T-helper 2 cell treated with Interferon-gamma antibody and Interleukin-4, amounts not matched to agents 5 μg/mL and 100 μg/mL, for 36 hours (primary cell): Measurements from ENCODE around the gene MAPK8IP1.
A peak's percentile ranks its signal among the peaks of the same experiment; 100 is the strongest.
"Not testable (repeated sequence)": the region's sequence is repeated elsewhere in the genome, so short reads cannot be mapped to it uniquely, and the experiment has no call there.

ENCODE experiments used
- DNase-seq: peaks from one replicate; pipeline ENCODE4 v3.0.0; 2021; ENCODE audit warnings: low spot score
- H3K27ac Mint-ChIP-seq: one replicate; pipeline ENCODE4 v1.8.0; 2021; ENCODE audit warnings: mild to moderate bottlenecking, mixed read lengths
- H3K27me3 Mint-ChIP-seq: one replicate; pipeline ENCODE4 v1.8.0; 2021; ENCODE audit warnings: low read depth, mixed read lengths
- H3K36me3 Mint-ChIP-seq: one replicate; pipeline ENCODE4 v1.8.0; 2021; ENCODE audit warnings: low read depth, mixed read lengths
- H3K4me1 Mint-ChIP-seq: one replicate; pipeline ENCODE4 v1.8.0; 2021; ENCODE audit warnings: low read depth, mixed read lengths
- H3K4me3 Mint-ChIP-seq: one replicate; pipeline ENCODE4 v1.8.0; 2022; ENCODE audit warnings: mild to moderate bottlenecking, moderate library complexity, mixed read lengths
- H3K9me3 Mint-ChIP-seq: one replicate; pipeline ENCODE4 v1.8.0; 2021; ENCODE audit warnings: mixed read lengths

MAPK8IP1 gene

GRCh38 chr11:45885274-45885920 lies at the start of gene MAPK8IP1:
Gene MAPK8IP1 (plus strand): TSS chr11:45885651. CDS start chr11:45885821, 170 bp downstream.
- Mint-ChIP-seq H3K27ac (no peak within 1 kb of the TSS), H3K27me3 (peaks cover 4% of the 10 kb centered on the region), H3K4me3 (peak within 1 kb of the TSS; percentile 53), H3K9me3 (no peaks in the 10 kb centered on the region), H3K36me3 (peaks cover 4% of the 10 kb centered on the region), H3K4me1 (peaks cover 1% of the 10 kb centered on the region)
- peak; percentile 39 for DNase-seq

- H3K27me3 Mint-ChIP-seq = peaks cover 19% of the 10 kb centered on the region
- H3K4me3 Mint-ChIP-seq = no peak overlapping the region
- H3K36me3 Mint-ChIP-seq = no peaks in the 10 kb centered on the region
- peaks cover 32% of the 10 kb centered on the region for H3K4me1 Mint-ChIP-seq
- DNase-seq = no peak
- no peak overlapping the region for H3K27ac Mint-ChIP-seq
- no peaks in the 10 kb centered on the region for H3K9me3 Mint-ChIP-seq
These were observed 46.2 kb upstream of the MAPK8IP1 start for GRCh38 chr11:45839204-45839603.

GRCh38 chr11:45840251-45840650 lies 45.2 kb upstream of the MAPK8IP1 start:
- Mint-ChIP-seq H3K4me1 (peaks cover 25% of the 10 kb centered on the region), H3K27me3 (peaks cover 19% of the 10 kb centered on the region)
- not testable (repeated sequence) for DNase-seq, H3K36me3 Mint-ChIP-seq, H3K27ac Mint-ChIP-seq, H3K9me3 Mint-ChIP-seq, H3K4me3 Mint-ChIP-seq

GRCh38 chr11:45843158-45843924 lies 42.1 kb upstream of the MAPK8IP1 start:
- Mint-ChIP-seq H3K36me3 (no peaks in the 10 kb centered on the region), H3K9me3 (no peaks in the 10 kb centered on the region), H3K4me3 (peak overlapping the region; percentile 27), H3K4me1 (peaks cover 24% of the 10 kb centered on the region), H3K27me3 (peaks cover 11% of the 10 kb centered on the region), H3K27ac (peak overlapping the region; percentile 80)
- DNase-seq = peak; percentile 85

- peaks cover 11% of the 10 kb centered on the region for H3K27me3 Mint-ChIP-seq
- peaks cover 34% of the 10 kb centered on the region for H3K4me1 Mint-ChIP-seq
- no peaks in the 10 kb centered on the region for H3K9me3 Mint-ChIP-seq
- DNase-seq = no peak
- no peak overlapping the region for H3K27ac Mint-ChIP-seq
- H3K4me3 Mint-ChIP-seq = no peak overlapping the region
- no peaks in the 10 kb centered on the region for H3K36me3 Mint-ChIP-seq
These were observed 40.5 kb upstream of the MAPK8IP1 start for GRCh38 chr11:45844822-45845578.

- Mint-ChIP-seq H3K27me3 (peaks cover 8% of the 10 kb centered on the region), H3K9me3 (no peaks in the 10 kb centered on the region), H3K27ac (peak overlapping the region; percentile 91), H3K36me3 (no peaks in the 10 kb centered on the region), H3K4me1 (peaks cover 39% of the 10 kb centered on the region), H3K4me3 (peak overlapping the region; percentile 87)
- no peak for DNase-seq
These were observed 39.2 kb upstream of the MAPK8IP1 start for GRCh38 chr11:45846174-45846675.

- H3K27ac Mint-ChIP-seq = peak within 1 kb of the TSS; percentile 91
- H3K4me3 Mint-ChIP-seq = peak within 1 kb of the TSS; percentile 87
- H3K27me3 Mint-ChIP-seq = peaks cover 8% of the 10 kb centered on the region
- peaks cover 39% of the 10 kb centered on the region for H3K4me1 Mint-ChIP-seq
- no peaks in the 10 kb centered on the region for H3K36me3 Mint-ChIP-seq
- H3K9me3 Mint-ChIP-seq = no peaks in the 10 kb centered on the region
- DNase-seq = peak; percentile 98
These were observed 38.2 kb upstream of the MAPK8IP1 start, which contains the start of gene CRY2 for GRCh38 chr11:45846974-45847910. Gene CRY2 (plus strand): TSS chr11:45847475. CDS start chr11:45847491, 16 bp downstream.

- DNase-seq = peak; percentile 51
- Mint-ChIP-seq H3K27ac (peak overlapping the region; percentile 91), H3K36me3 (no peaks in the 10 kb centered on the region), H3K4me1 (peaks cover 34% of the 10 kb centered on the region), H3K27me3 (peaks cover 4% of the 10 kb centered on the region), H3K9me3 (no peaks in the 10 kb centered on the region), H3K4me3 (peak overlapping the region; percentile 87)
These were observed 37.5 kb upstream of the MAPK8IP1 start for GRCh38 chr11:45847911-45848316.

- peaks cover 4% of the 10 kb centered on the region for H3K27me3 Mint-ChIP-seq
- H3K4me1 Mint-ChIP-seq = peaks cover 27% of the 10 kb centered on the region
- no peak for DNase-seq
- H3K9me3 Mint-ChIP-seq = no peaks in the 10 kb centered on the region
- peak overlapping the region; percentile 49 for H3K27ac Mint-ChIP-seq
- peak overlapping the region; percentile 87 for H3K4me3 Mint-ChIP-seq
- no peaks in the 10 kb centered on the region for H3K36me3 Mint-ChIP-seq
These were observed 36.8 kb upstream of the MAPK8IP1 start for GRCh38 chr11:45848654-45849081.

GRCh38 chr11:45850446-45850845 lies 35.0 kb upstream of the MAPK8IP1 start:
- no peaks in the 10 kb centered on the region for H3K36me3 Mint-ChIP-seq
- H3K27ac Mint-ChIP-seq = no peak overlapping the region
- H3K4me3 Mint-ChIP-seq = no peak overlapping the region
- no peaks in the 10 kb centered on the region for H3K9me3 Mint-ChIP-seq
- peaks cover 2% of the 10 kb centered on the region for H3K27me3 Mint-ChIP-seq
- DNase-seq = no peak
- H3K4me1 Mint-ChIP-seq = peaks cover 26% of the 10 kb centered on the region

- no peaks in the 10 kb centered on the region for H3K36me3 Mint-ChIP-seq
- H3K4me1 Mint-ChIP-seq = peaks cover 26% of the 10 kb centered on the region
- H3K4me3 Mint-ChIP-seq = no peak overlapping the region
- DNase-seq = no peak
- no peak overlapping the region for H3K27ac Mint-ChIP-seq
- no peaks in the 10 kb centered on the region for H3K9me3 Mint-ChIP-seq
- H3K27me3 Mint-ChIP-seq = no peaks in the 10 kb centered on the region
These were observed 34.2 kb upstream of the MAPK8IP1 start for GRCh38 chr11:45851228-45851627.

- Mint-ChIP-seq H3K4me3 (no peak overlapping the region), H3K27me3 (no peaks in the 10 kb centered on the region), H3K9me3 (no peaks in the 10 kb centered on the region), H3K27ac (no peak overlapping the region), H3K4me1 (peaks cover 18% of the 10 kb centered on the region), H3K36me3 (peaks cover 4% of the 10 kb centered on the region)
- DNase-seq = no peak
These were observed 33.3 kb upstream of the MAPK8IP1 start for GRCh38 chr11:45852018-45852711.
